HG02885 (cell line): ENCODE data around the gene USP40.
A peak's percentile ranks its signal among the peaks of the same experiment; 100 is the strongest.

ENCODE experiments used
- ATAC-seq: cut with Tn5 transposase; IDR thresholded peaks from one replicate; pipeline ENCODE4 v1.9.1; 2021; ENCODE audit warnings: mild to moderate bottlenecking; ENCODE audit not compliant: unreplicated experiment, poor library complexity

Gene USP40

DNA sequence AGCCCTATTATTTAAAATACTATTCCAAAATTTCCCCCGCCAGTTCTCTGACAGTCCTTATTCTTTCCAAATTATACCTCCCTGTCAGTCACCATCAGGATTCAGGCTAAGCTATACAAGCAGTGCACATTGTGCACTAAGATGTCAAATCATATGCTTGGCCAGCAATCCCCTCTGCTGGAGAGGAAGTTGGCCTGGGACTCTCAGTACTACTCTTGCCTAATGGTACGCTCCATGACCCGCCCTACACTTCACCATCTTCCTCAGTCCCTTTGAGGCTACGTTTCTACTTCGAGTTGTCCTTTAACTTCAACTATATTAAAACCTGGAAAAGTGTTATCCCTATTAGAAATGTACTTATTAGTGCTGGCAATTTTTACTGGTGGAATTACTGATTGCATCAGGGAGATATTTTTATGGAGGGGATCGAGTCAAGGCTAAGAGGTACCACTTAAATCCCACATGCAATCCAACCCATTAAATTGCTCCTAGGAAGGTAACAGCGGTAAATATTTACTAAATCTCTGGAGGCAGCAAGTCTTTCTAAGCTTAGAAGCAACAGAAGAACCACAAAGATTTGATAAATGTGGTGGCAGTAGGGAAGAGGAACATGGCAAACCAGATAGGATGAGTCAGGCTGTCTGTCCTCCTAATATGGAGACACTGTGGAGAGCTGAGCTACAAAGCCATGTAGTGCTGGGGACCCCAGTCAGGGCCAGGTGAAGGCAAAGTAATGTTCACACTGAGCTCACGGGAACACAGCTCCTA is 2.7 kb downstream of the USP40 start:
- ATAC-seq = no peak

DNA sequence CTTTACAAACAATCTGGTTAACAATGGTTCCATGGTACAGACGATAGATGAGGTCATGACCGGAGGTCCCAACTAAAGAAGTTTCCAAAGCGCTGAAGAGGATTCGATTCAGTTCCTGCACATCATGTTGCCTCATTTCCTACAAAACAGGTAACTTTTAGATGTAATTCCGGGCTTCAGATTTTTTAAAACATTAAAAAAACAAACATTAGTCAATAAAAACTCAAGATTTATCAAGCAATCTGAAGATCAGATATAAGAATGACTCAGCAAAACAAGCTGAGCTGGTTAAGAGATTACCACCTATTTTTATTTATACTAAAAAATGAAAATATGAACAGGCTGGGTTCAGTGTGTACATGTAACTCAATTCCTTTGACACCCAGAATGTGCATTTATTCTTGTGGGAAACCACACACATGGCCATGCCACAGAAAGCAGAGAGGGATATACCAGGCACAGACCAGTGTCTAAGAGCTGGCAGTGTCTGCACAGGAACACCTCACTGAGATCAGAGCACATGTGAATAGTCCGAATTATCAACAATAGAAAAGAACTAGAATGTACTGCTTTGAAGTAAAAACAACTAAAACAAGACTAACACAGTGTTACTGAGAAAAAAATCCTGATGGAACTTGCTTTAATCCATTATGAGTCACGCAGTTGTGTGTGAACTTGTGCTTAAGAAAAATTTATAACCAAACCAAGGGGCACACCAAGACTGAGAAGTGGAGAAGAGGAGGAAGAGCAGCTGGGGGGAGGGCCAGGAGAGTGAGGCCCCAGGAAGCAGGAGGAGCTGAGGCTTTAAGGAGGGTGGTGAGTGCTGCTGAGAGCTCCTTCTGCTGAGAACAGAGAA is 9.5 kb downstream of the USP40 start:
- no peak for ATAC-seq

DNA sequence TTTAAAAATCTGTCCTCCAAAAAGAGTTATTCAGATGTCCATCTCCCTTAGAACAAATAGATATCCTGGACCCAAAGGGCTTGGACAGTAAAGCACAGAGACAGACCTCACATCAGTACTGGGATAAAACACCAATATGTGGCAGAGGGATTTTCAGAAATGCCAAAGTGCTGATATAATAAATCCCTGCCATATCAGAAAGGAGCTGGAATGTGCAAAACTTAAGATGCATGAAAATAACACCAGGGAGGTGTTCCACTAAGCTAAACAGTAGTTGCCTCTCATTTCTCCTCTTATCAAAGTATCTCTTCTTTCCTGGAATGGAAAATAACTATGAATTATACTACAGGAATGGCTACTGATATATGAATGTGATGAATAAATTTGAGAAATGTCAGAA is 13.2 kb downstream of the USP40 start:
- no peak for ATAC-seq

DNA sequence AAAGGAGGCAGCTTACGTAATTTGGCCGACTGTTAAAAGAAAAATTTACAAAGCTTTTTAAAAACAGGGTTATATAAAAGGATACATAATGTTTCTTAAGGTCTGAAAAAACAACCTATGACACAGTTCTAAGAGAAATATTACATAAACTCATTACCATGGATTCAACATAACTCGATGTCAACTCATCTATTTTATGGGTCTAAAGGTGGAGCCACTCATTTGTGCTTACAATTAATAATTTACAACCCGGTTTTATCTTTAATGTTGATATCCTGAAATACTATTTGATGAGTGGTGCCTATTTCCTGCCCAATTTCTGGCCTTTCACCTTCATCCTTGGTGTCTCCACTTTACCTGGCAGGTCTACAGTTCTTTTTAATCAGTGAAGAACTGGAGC is 15.1 kb downstream of the USP40 start:
- no peak for ATAC-seq

DNA sequence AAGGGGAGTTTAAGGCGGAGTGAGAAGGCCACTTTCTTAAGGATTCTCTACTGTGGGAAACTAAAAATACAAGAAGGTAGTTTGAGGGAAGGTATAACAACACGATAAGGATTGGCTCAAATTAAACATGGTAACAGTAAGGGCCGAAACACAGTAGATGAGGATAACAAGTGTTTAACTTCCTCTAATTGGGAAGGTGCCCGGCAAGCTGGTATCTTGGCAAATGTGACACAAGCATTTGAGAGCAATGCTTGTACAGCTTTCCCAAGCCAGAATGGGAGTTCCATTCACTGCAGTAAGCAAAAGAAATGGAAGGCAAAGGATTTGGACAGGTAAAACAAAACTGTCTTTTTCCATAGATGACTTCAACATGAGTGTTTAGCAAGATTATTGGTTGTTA is 19.8 kb downstream of the USP40 start:
- no peak for ATAC-seq

DNA sequence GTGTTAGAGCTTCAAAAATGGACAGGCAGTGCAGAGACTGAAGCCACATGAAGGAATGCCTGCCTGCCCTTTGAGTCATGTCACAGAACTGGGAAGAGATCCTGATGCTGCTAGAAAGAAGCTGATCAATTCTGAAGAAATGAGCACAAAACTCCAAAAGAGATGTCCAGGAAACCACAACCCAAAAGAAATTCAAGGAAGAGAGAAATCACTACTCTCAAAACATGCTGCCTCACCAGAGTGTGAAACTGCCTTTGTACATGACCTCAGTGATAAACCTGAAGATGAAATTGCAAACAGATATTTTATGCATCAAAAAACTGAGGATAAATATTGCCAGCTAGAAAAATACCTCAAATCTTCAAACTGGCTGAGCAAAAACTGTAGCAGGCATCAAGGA is 20.5 kb downstream of the USP40 start:
- no peak for ATAC-seq

DNA sequence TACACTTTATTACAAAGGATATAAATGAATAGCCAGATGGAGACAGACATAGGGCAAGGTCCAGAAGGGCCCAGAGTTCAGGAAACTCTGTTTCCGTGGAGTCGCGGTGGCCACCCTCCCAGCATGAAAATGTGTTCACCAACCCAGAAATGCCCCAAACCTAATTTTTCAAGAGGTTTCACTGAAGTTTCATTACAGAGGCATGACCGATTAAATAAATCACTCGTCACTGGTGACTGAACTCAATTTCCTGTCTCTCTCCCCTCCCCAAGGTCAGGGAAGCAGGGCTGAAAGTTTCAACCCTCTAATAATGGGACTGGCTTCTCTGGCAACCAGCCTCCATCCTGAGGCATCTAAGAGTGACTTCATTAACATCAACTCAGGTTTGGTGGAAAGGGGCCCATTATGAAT is 22.4 kb downstream of the USP40 start:
- no peak for ATAC-seq

DNA sequence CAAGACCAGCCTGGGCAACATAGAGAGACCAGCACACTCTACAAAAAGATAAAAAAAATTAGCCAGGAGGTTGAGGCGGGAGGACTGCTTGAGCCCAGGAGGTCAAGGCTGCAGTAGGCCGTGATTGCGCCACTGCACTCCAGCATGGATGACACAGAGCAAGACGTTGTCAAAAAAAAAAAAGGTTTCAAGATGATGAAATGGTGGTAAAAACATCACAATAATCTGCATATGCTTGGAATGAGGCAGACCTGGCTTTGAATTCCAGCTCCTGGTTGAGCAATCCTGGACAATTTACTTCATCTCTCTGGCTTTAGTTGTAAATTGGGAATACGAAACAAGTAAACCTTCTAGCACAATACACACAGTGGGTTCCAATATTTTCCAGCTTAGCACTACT is 24.1 kb downstream of the USP40 start:
- no peak for ATAC-seq

- no peak for ATAC-seq
Observed at GRCh38 chr2:233538741-233539140, 27.8 kb downstream of the USP40 start.

DNA sequence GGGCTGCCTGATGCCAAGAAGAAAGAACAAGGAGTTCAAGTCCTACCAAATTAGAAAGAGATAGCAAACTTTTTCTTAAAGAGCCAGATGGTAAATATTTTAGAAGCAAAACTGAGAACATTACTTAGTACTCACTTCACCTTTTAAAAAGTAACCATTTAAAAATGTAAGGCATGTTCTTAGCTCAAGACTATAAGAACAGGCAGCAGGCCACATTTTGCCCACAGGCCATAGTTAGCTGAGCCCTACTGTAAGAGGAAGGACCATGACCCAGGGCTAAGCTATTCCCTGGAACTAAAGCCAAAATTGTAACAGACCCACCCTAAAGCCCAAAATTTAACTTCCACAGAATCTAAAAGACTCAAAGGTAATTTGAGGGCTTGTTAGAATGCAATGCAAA is 31.3 kb downstream of the USP40 start:
- ATAC-seq = no peak

DNA sequence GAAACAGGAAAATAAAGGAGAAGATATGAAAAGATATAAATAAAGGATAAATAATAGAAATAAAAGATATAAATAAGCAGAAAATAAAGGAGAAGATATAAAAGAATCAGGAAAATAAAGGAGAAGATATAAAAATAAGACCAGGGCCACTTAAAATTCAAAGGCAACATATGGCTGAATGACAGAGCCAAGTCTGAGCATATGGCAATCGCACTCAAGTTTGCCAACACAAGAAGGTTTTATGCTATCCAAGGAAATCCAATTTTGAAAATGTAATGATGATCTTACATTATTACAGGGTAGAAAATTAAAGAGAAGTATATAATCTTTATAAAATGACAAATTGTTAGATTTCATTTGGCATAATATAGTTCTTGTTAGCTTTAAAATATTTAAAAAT is 33.6 kb downstream of the USP40 start:
- ATAC-seq = no peak

GRCh38 chr2:233531955-233532354 is 34.6 kb downstream of the USP40 start:
- ATAC-seq = no peak

DNA sequence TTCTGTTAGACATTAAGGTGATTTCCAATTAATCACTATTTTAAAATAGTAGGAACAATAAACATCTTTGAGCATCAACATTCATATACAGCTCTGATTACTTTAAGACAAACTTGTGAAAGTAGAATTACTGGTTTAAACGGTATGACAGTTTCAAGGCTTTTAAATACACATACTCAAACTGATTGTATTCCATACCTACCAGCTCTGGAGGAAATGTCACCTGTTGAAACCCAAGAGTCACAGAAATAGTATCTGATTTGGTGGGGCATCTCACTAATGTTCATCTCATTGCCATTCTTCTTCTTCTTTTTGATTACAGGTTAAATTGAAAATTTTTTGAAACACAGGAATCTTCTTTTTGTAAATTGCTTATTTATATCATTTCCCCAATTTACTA is 36.2 kb downstream of the USP40 start:
- ATAC-seq = no peak

GRCh38 chr2:233528182-233528581 is 38.4 kb downstream of the USP40 start:
- ATAC-seq = no peak

DNA sequence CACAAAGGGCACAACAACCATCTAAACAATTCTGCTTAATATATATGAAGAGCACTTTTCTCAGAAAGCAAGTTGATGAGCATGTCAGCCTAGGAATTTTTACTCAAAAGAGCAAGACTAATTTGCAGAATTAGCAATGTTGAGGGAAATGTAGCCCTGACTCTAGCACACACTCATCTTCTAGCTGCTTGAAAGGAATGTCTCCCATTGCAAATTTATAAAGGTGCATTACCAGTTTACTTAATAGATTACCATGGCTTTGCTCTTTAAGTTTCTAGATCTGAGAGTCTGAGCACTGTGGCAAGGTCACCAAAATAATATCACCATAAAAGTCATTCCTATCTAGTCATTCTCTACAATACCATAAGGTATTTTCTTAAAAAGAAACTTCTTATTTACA is 40.8 kb downstream of the USP40 start:
- no peak for ATAC-seq

DNA sequence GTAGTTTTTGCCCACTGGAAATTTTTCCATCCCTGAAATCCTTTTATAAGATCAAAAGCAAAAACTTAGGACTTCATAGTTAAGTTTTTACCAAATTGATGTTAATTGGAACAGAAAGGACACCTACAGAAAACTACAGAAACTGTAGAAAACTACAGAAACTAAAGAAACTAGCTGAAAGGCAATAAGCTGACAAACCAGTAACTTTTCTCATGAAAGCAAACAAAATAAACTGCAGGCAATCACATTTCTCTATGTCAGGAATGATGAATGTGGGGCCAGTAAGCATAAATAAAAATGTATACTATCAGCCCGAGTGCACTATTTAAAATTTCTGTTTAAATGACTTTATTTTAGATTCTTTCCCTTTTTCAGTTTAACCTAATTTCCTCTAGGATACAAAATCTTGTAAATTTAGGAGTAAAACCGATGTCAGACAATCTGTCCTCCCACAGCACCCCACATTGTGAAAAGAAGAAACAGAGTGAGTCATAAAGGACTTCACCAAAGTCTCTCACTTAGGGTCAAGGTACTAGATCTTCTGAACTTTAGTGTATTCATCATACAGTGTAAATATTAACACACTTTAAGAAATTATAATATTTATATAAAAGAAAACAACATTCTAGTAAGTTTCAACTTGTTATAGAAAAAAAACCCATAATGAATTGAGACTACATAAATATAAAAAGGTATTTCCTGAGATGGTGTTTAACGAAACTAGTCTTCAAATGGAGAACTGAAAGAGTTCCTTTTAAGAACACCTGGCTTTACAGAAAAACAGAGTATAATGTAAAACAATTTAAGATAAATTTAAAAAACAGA is 46.6 kb downstream of the USP40 start:
- peak; percentile 97 for ATAC-seq

- ATAC-seq = no peak
Observed at GRCh38 chr2:233513953-233514655, 52.5 kb downstream of the USP40 start.

DNA sequence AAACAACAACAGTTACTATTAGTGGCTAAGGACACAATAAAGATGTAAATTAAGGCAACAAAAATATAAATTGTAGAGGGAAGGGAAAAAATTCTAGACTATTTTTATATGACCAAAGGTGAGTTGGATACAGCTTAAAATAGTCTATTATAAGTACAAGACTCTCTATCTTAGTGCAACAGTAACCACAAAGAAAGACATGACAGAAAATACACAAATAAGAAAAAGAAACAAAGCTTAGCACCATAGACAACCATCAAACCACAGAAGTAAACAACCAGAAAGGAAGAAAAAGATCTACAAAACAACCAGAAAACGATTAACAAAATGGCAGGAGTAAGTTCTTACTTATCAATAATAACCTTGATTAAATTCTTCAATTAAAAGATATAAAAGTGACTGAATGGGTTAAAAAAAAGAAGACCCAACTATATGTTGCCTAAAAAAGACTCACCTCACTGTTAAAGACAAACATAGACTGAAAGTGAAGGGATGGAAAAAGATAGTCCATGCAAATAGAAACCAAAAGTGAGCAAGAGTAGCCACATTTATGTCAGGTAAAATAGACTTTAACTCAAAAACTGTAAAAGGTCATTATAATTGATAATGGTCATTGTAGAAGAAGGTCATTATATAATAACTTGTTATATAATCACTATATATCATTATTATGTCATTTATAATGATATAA is 62.5 kb downstream of the USP40 start:
- no peak for ATAC-seq

- no peak for ATAC-seq
Observed at GRCh38 chr2:233503481-233503880, 63.1 kb downstream of the USP40 start.
